Bone marrow (tissue), 2 donors: ENCODE measurements around the gene RNF151.
"Not testable (repeated sequence)": the region's sequence is repeated elsewhere in the genome, so short reads cannot be mapped to it uniquely, and the experiment has no call there.

ENCODE experiments used
- DNase-seq, 2 donors: peaks; one replicate each; lab custom pipeline; 2025; lab: John Stamatoyannopoulos, UW

The RNF151 gene

GRCh38 chr16:1966460-1966859 is at the start of gene RNF151:
RNF151 (plus strand) TSS chr16:1966856; CDS start chr16:1966882, 26 bp downstream.
- DNase-seq, result no peak

GRCh38 chr16:1917056-1917664 is 49.5 kb upstream of the RNF151 start:
- no peak for DNase-seq

GRCh38 chr16:1917665-1918350 is 48.8 kb upstream of the RNF151 start:
- no peak for DNase-seq

- no peak for DNase-seq
Measured at GRCh38 chr16:1918351-1919326, 48.0 kb upstream of the RNF151 start, which contains the start of gene HS3ST6. HS3ST6 (minus strand) TSS chr16:1918415; CDS start chr16:1918323, 92 bp downstream.

- no peak for DNase-seq
Measured at GRCh38 chr16:1919327-1919998, 47.2 kb upstream of the RNF151 start.

GRCh38 chr16:1920122-1920521 is 46.5 kb upstream of the RNF151 start:
- not testable (repeated sequence) for DNase-seq

- DNase-seq, result no peak
Measured at GRCh38 chr16:1920727-1921171, 45.9 kb upstream of the RNF151 start.

- DNase-seq, result no peak
Measured at GRCh38 chr16:1922357-1922756, 44.3 kb upstream of the RNF151 start.

- no peak for DNase-seq
Measured at GRCh38 chr16:1923299-1924034, 43.2 kb upstream of the RNF151 start.

- DNase-seq, result no peak
Measured at GRCh38 chr16:1924095-1924494, 42.6 kb upstream of the RNF151 start.

- no peak for DNase-seq
Measured at GRCh38 chr16:1926271-1926670, 40.4 kb upstream of the RNF151 start.

GRCh38 chr16:1929105-1929504 is 37.6 kb upstream of the RNF151 start:
- DNase-seq, result no peak

- peak; percentile 42 to 83 for DNase-seq
Measured at GRCh38 chr16:1929578-1930337, 36.9 kb upstream of the RNF151 start.

GRCh38 chr16:1930338-1930720 is 36.3 kb upstream of the RNF151 start:
- DNase-seq, result no peak

GRCh38 chr16:1932050-1933028 is 34.3 kb upstream of the RNF151 start:
- no peak for DNase-seq

GRCh38 chr16:1933097-1933661 is 33.5 kb upstream of the RNF151 start:
- no peak for DNase-seq

GRCh38 chr16:1936945-1937479 is 29.6 kb upstream of the RNF151 start:
- DNase-seq, result no peak

GRCh38 chr16:1938316-1938715 is 28.3 kb upstream of the RNF151 start:
- DNase-seq, result peak in 1 of 2 donors; percentile 23

GRCh38 chr16:1938910-1939309 is 27.7 kb upstream of the RNF151 start:
- DNase-seq, result no peak
